ENCODE measurements around the gene SMYD3.

SMYD3 gene

GRCh38 chr1:246091477-246091876 lies 415.6 kb downstream of the SMYD3 start:
- Histone ChIP-seq H3K4me3 (ENCODE audit: low read length) (no peak overlapping the region), H3K9me3 (ENCODE audit: control insufficient read depth, low read length) (no peaks in the 10 kb centered on the region), H3K36me3 (ENCODE audit: control insufficient read depth, insufficient read depth, low read length, severe bottlenecking) (no peaks in the 10 kb centered on the region), H3K4me1 (ENCODE audit: control insufficient read depth, insufficient read depth, low read length) (no peaks in the 10 kb centered on the region), H3K9ac (ENCODE audit: low read length) (no peak overlapping the region), H3K27me3 (replicated peaks; ENCODE audit: control insufficient read depth, insufficient read depth, low read length) (no peaks in the 10 kb centered on the region)
- peak; percentile 4 for DNase-seq (ENCODE audit: low read depth)

- Histone ChIP-seq H3K4me3 (ENCODE audit: low read length) (no peak overlapping the region), H3K27me3 (replicated peaks; ENCODE audit: control insufficient read depth, insufficient read depth, low read length) (no peaks in the 10 kb centered on the region), H3K9me3 (ENCODE audit: control insufficient read depth, low read length) (peaks cover 6% of the 10 kb centered on the region), H3K4me1 (ENCODE audit: control insufficient read depth, insufficient read depth, low read length) (no peaks in the 10 kb centered on the region), H3K9ac (ENCODE audit: low read length) (no peak overlapping the region), H3K36me3 (ENCODE audit: control insufficient read depth, insufficient read depth, low read length, severe bottlenecking) (no peaks in the 10 kb centered on the region)
- DNase-seq (ENCODE audit: low read depth): no peak
Observed at GRCh38 chr1:246086191-246086590, 420.9 kb downstream of the SMYD3 start.

- Histone ChIP-seq H3K4me1 (ENCODE audit: control insufficient read depth, insufficient read depth, low read length) (no peaks in the 10 kb centered on the region), H3K27me3 (replicated peaks; ENCODE audit: control insufficient read depth, insufficient read depth, low read length) (no peaks in the 10 kb centered on the region), H3K9ac (ENCODE audit: low read length) (no peak overlapping the region), H3K9me3 (ENCODE audit: control insufficient read depth, low read length) (peaks cover 6% of the 10 kb centered on the region), H3K36me3 (ENCODE audit: control insufficient read depth, insufficient read depth, low read length, severe bottlenecking) (no peaks in the 10 kb centered on the region), H3K4me3 (ENCODE audit: low read length) (no peak overlapping the region)
- DNase-seq (ENCODE audit: low read depth): no peak
Observed at GRCh38 chr1:246083416-246083815, 423.7 kb downstream of the SMYD3 start.

GRCh38 chr1:246081856-246082668 lies 425.0 kb downstream of the SMYD3 start:
- H3K9me3 ChIP-seq (ENCODE audit: control insufficient read depth, low read length): peaks cover 6% of the 10 kb centered on the region
- H3K4me3 ChIP-seq (ENCODE audit: low read length): no peak overlapping the region
- no peaks in the 10 kb centered on the region for H3K27me3 ChIP-seq (replicated peaks; ENCODE audit: control insufficient read depth, insufficient read depth, low read length)
- no peak overlapping the region for H3K9ac ChIP-seq (ENCODE audit: low read length)
- H3K4me1 ChIP-seq (ENCODE audit: control insufficient read depth, insufficient read depth, low read length): no peaks in the 10 kb centered on the region
- no peak for DNase-seq (ENCODE audit: low read depth)
- H3K36me3 ChIP-seq (ENCODE audit: control insufficient read depth, insufficient read depth, low read length, severe bottlenecking): no peaks in the 10 kb centered on the region

- Histone ChIP-seq H3K4me3 (ENCODE audit: low read length) (no peak overlapping the region), H3K27me3 (replicated peaks; ENCODE audit: control insufficient read depth, insufficient read depth, low read length) (no peaks in the 10 kb centered on the region), H3K36me3 (ENCODE audit: control insufficient read depth, insufficient read depth, low read length, severe bottlenecking) (no peaks in the 10 kb centered on the region), H3K4me1 (ENCODE audit: control insufficient read depth, insufficient read depth, low read length) (no peaks in the 10 kb centered on the region), H3K9ac (ENCODE audit: low read length) (no peak overlapping the region), H3K9me3 (ENCODE audit: control insufficient read depth, low read length) (peaks cover 6% of the 10 kb centered on the region)
- no peak for DNase-seq (ENCODE audit: low read depth)
Observed at GRCh38 chr1:246081138-246081702, 425.9 kb downstream of the SMYD3 start.

- Histone ChIP-seq H3K36me3 (ENCODE audit: control insufficient read depth, insufficient read depth, low read length, severe bottlenecking) (no peaks in the 10 kb centered on the region), H3K4me1 (ENCODE audit: control insufficient read depth, insufficient read depth, low read length) (no peaks in the 10 kb centered on the region), H3K27me3 (replicated peaks; ENCODE audit: control insufficient read depth, insufficient read depth, low read length) (no peaks in the 10 kb centered on the region), H3K9ac (ENCODE audit: low read length) (no peak overlapping the region), H3K9me3 (ENCODE audit: control insufficient read depth, low read length) (peaks cover 6% of the 10 kb centered on the region), H3K4me3 (ENCODE audit: low read length) (no peak overlapping the region)
- DNase-seq (ENCODE audit: low read depth): no peak
Observed at GRCh38 chr1:246080031-246080430, 427.0 kb downstream of the SMYD3 start.

GRCh38 chr1:246078888-246079252 lies 428.2 kb downstream of the SMYD3 start:
- Histone ChIP-seq H3K9ac (ENCODE audit: low read length) (no peak overlapping the region), H3K27me3 (replicated peaks; ENCODE audit: control insufficient read depth, insufficient read depth, low read length) (no peaks in the 10 kb centered on the region)

GRCh38 chr1:246078126-246078887 lies 428.8 kb downstream of the SMYD3 start:
- DNase-seq (ENCODE audit: low read depth): no peak

More at GRCh38 chr1:246078888-246079252, 428.2 kb downstream of the SMYD3 start:
- peaks cover 6% of the 10 kb centered on the region for H3K9me3 ChIP-seq (ENCODE audit: control insufficient read depth, low read length)
- no peak overlapping the region for H3K4me3 ChIP-seq (ENCODE audit: low read length)
- H3K4me1 ChIP-seq (ENCODE audit: control insufficient read depth, insufficient read depth, low read length): no peaks in the 10 kb centered on the region
- no peaks in the 10 kb centered on the region for H3K36me3 ChIP-seq (ENCODE audit: control insufficient read depth, insufficient read depth, low read length, severe bottlenecking)
- DNase-seq (ENCODE audit: low read depth): no peak

GRCh38 chr1:246077476-246077875 lies 429.6 kb downstream of the SMYD3 start:
- Histone ChIP-seq H3K4me3 (ENCODE audit: low read length) (no peak overlapping the region), H3K9me3 (ENCODE audit: control insufficient read depth, low read length) (peaks cover 5% of the 10 kb centered on the region), H3K36me3 (ENCODE audit: control insufficient read depth, insufficient read depth, low read length, severe bottlenecking) (no peaks in the 10 kb centered on the region), H3K27me3 (replicated peaks; ENCODE audit: control insufficient read depth, insufficient read depth, low read length) (no peaks in the 10 kb centered on the region), H3K9ac (ENCODE audit: low read length) (no peak overlapping the region), H3K4me1 (ENCODE audit: control insufficient read depth, insufficient read depth, low read length) (no peaks in the 10 kb centered on the region)
- no peak for DNase-seq (ENCODE audit: low read depth)

More at GRCh38 chr1:246078126-246078887, 428.8 kb downstream of the SMYD3 start:
- Histone ChIP-seq H3K36me3 (ENCODE audit: control insufficient read depth, insufficient read depth, low read length, severe bottlenecking) (no peaks in the 10 kb centered on the region), H3K9me3 (ENCODE audit: control insufficient read depth, low read length) (peaks cover 6% of the 10 kb centered on the region), H3K4me1 (ENCODE audit: control insufficient read depth, insufficient read depth, low read length) (no peaks in the 10 kb centered on the region), H3K9ac (ENCODE audit: low read length) (no peak overlapping the region), H3K27me3 (replicated peaks; ENCODE audit: control insufficient read depth, insufficient read depth, low read length) (no peaks in the 10 kb centered on the region), H3K4me3 (ENCODE audit: low read length) (no peak overlapping the region)

GRCh38 chr1:246074421-246074820 lies 432.7 kb downstream of the SMYD3 start:
- H3K27me3 ChIP-seq (replicated peaks; ENCODE audit: control insufficient read depth, insufficient read depth, low read length): no peaks in the 10 kb centered on the region
- DNase-seq (ENCODE audit: low read depth): no peak

GRCh38 chr1:246072456-246072955 lies 434.6 kb downstream of the SMYD3 start:
- DNase-seq (ENCODE audit: low read depth): no peak
- no peak overlapping the region for H3K9ac ChIP-seq (ENCODE audit: low read length)
- no peaks in the 10 kb centered on the region for H3K27me3 ChIP-seq (replicated peaks; ENCODE audit: control insufficient read depth, insufficient read depth, low read length)
- H3K9me3 ChIP-seq (ENCODE audit: control insufficient read depth, low read length): no peaks in the 10 kb centered on the region
- no peaks in the 10 kb centered on the region for H3K4me1 ChIP-seq (ENCODE audit: control insufficient read depth, insufficient read depth, low read length)
- no peaks in the 10 kb centered on the region for H3K36me3 ChIP-seq (ENCODE audit: control insufficient read depth, insufficient read depth, low read length, severe bottlenecking)
- H3K4me3 ChIP-seq (ENCODE audit: low read length): no peak overlapping the region

More at GRCh38 chr1:246074421-246074820, 432.7 kb downstream of the SMYD3 start:
- Histone ChIP-seq H3K9me3 (ENCODE audit: control insufficient read depth, low read length) (no peaks in the 10 kb centered on the region), H3K36me3 (ENCODE audit: control insufficient read depth, insufficient read depth, low read length, severe bottlenecking) (no peaks in the 10 kb centered on the region), H3K4me1 (ENCODE audit: control insufficient read depth, insufficient read depth, low read length) (no peaks in the 10 kb centered on the region), H3K9ac (ENCODE audit: low read length) (no peak overlapping the region), H3K4me3 (ENCODE audit: low read length) (no peak overlapping the region)

All from adipocyte (in vitro differentiated cells).